ENCODE results near the gene ATAD2B. TPM values are rescaled to one million over a fixed set of nuclear protein-coding genes. Genes with fewer than 3 reads are reported as not detected.
A peak's percentile ranks its signal among the peaks of the same experiment; 100 is the strongest.

ATAD2B gene
- total and polyA plus RNA-seq, 4 donors: 2.3 to 16.2 (median 11.5) TPM

DNA sequence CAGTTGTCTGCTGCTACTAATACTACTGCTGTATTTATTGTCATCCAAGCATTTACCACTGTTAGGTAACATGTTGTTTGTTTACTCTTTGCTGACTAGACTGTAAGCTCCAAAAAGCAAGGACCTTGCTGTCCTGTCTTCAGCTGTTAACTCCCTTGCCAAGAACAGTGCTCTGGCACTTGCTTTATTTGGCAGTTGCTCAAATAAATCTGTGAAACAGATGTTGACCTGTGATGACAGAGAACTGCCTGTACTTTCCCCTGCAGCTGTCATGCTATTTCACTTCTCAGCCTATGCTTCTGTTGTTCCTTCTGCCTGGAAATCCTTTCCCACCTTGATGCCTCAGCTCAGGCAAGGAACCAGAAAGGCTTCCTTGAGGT lies 181.2 kb downstream of the ATAD2B start:
- Histone ChIP-seq H3K27me3 (ENCODE audit: control insufficient read depth in 4 of 4, insufficient read depth in 4 of 4, low read length in 3 of 4) (no peaks in the 10 kb centered on the region), H3K4me3 (ENCODE audit: low read depth in 1 of 3, low read length in 3 of 3) (no peak overlapping the region), H3K27ac (ENCODE audit: low read depth in 1 of 2, low read length in 2 of 2) (no peak overlapping the region), H3K9me3 (ENCODE audit: control insufficient read depth in 4 of 4, low read length in 3 of 4) (no peaks in the 10 kb centered on the region), H3K4me1 (ENCODE audit: control insufficient read depth in 4 of 4, insufficient read depth in 4 of 4, low read length in 3 of 4) (peaks cover 0 to 8% (median 5%) of the 10 kb centered on the region in 4 donors), H3K9ac (ENCODE audit: low read depth in 1 of 2, low read length in 2 of 2) (no peak overlapping the region), H3K36me3 (ENCODE audit: control insufficient read depth in 4 of 4, insufficient read depth in 3 of 4, low read depth in 1 of 4, low read length in 3 of 4) (peaks cover 0 to 4% (median 2%) of the 10 kb centered on the region in 4 donors)
- no peak for DNase-seq (ENCODE audit: low spot score)
- TF ChIP-seq REST (IDR thresholded peaks at IDR 0.05) (no peak), JUND (IDR thresholded peaks at IDR 0.05) (peak; percentile 29 to 52), GABPA (IDR thresholded peaks at IDR 0.05 in 1 of 2, conservative IDR thresholded peaks at IDR 0.05 in 1 of 2) (peak in 1 of 2 donors; percentile 25), RXRA (IDR thresholded peaks at IDR 0.05) (peak; percentile 66 to 74), FOXA2 (IDR thresholded peaks at IDR 0.05) (peak; percentile 68), CTCF (IDR thresholded peaks at IDR 0.05; ENCODE audit: low read depth, low read length, missing input control) (no peak), TAF1 (conservative IDR thresholded peaks at IDR 0.05) (no peak), NR2F2 (IDR thresholded peaks at IDR 0.05) (peak; percentile 91), RAD21 (IDR thresholded peaks at IDR 0.05) (peak; percentile 29 to 38), HNF4G (IDR thresholded peaks at IDR 0.05) (no peak), MAX (IDR thresholded peaks at IDR 0.05) (peak; percentile 30), FOXA1 (IDR thresholded peaks at IDR 0.05) (peak; percentile 40), HNF4A (conservative IDR thresholded peaks at IDR 0.05) (peak; percentile 74 to 77), EGR1 (IDR thresholded peaks at IDR 0.05; ENCODE audit: low read depth in 2 of 2) (no peak), YY1 (IDR thresholded peaks at IDR 0.05) (no peak), ATF3 (IDR thresholded peaks at IDR 0.05) (peak; percentile 61), SP1 (IDR thresholded peaks at IDR 0.05) (peak; percentile 48)
- TF ChIP-seq, protein P1, sequence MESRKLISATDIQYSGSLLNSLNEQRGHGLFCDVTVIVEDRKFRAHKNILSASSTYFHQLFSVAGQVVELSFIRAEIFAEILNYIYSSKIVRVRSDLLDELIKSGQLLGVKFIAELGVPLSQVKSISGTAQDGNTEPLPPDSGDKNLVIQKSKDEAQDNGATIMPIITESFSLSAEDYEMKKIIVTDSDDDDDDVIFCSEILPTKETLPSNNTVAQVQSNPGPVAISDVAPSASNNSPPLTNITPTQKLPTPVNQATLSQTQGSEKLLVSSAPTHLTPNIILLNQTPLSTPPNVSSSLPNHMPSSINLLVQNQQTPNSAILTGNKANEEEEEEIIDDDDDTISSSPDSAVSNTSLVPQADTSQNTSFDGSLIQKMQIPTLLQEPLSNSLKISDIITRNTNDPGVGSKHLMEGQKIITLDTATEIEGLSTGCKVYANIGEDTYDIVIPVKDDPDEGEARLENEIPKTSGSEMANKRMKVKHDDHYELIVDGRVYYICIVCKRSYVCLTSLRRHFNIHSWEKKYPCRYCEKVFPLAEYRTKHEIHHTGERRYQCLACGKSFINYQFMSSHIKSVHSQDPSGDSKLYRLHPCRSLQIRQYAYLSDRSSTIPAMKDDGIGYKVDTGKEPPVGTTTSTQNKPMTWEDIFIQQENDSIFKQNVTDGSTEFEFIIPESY (IDR thresholded peaks at IDR 0.05): no peak
